Kidney epithelial cell (primary cell): ENCODE results near the gene C2CD4C. TPM values are rescaled to one million over a fixed set of nuclear protein-coding genes. Genes with fewer than 3 reads are reported as not detected.
"Not testable (repeated sequence)": the region's sequence is repeated elsewhere in the genome, so short reads cannot be mapped to it uniquely, and the experiment has no call there.

Source experiments
- DNase-seq: peaks from one replicate; pipeline ENCODE4 v3.0.0-alpha.2; 2010; ENCODE audit warnings: low read depth
- H3K27me3 ChIP-seq: 2 replicates; pipeline ENCODE4 v1.6.0; 2011; ENCODE audit warnings: low read length; ENCODE audit not compliant: control insufficient read depth, insufficient read depth
- H3K36me3 ChIP-seq: 2 replicates; pipeline ENCODE4 v1.5.1; 2011; ENCODE audit warnings: low read length; ENCODE audit not compliant: control insufficient read depth, insufficient read depth
- H3K4me3 ChIP-seq: 2 replicates; pipeline ENCODE4 v1.5.1; 2011; ENCODE audit warnings: low read depth, mild to moderate bottlenecking, control low read depth, low read length
- CTCF ChIP-seq: IDR thresholded peaks from 2 replicates; pipeline ENCODE4 v1.5.1; 2011; ENCODE audit warnings: mild to moderate bottlenecking, moderate library complexity, low read length, control low read depth, inconsistent platforms; ENCODE audit not compliant: insufficient read depth, poor library complexity, severe bottlenecking
- total RNA-seq: library from RNA; depleted of rRNA; stranded (reverse); fragments of >200 nt; gene quantifications from 2 replicates; pipeline ENCODE4 v1.2.3, GENCODE V29; 2015

The C2CD4C gene
- total RNA-seq, 1 donor from 2014 or later: not detected

DNA sequence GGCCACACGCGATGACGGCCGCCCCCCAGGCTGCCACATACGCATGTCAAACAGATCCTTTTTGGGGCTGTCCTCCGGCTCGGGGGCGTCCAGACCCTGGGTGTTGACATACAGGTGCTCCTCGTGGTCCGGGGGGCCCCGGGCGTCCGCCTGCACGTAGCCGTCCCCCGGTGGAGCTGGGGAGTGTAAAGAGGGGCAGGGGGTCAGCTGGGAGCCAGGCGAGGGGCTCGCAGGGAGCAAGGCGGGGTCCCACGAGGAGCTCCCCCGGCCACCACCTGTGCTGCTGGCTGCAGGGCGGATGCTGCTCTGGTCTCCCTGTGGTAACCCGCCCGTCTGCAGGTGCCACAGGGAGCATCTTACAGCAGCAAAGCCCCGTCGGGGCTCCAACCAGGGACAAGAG is 16.1 kb upstream of the C2CD4C start:
- no peak for TF ChIP-seq CTCF
- H3K4me3 ChIP-seq: no peak overlapping the region
- peaks cover 3% of the 10 kb centered on the region for H3K27me3 ChIP-seq
- H3K36me3 ChIP-seq: no peaks in the 10 kb centered on the region
- DNase-seq: no peak

GRCh38 chr19:424546-424945 is 15.6 kb upstream of the C2CD4C start:
- H3K27me3 ChIP-seq: peaks cover 5% of the 10 kb centered on the region
- H3K4me3 ChIP-seq: no peak overlapping the region
- H3K36me3 ChIP-seq: no peaks in the 10 kb centered on the region
- no peak for DNase-seq
- TF ChIP-seq CTCF: no peak

- H3K27me3 ChIP-seq: peaks cover 12% of the 10 kb centered on the region
- no peaks in the 10 kb centered on the region for H3K36me3 ChIP-seq
- TF ChIP-seq CTCF: no peak
- H3K4me3 ChIP-seq: no peak overlapping the region
- no peak for DNase-seq
Measured at GRCh38 chr19:423691-424466, 14.9 kb upstream of the C2CD4C start.

GRCh38 chr19:422917-423226 is 13.9 kb upstream of the C2CD4C start:
- not testable (repeated sequence) for DNase-seq, H3K36me3 ChIP-seq, H3K4me3 ChIP-seq
- H3K27me3 ChIP-seq: peaks cover 22% of the 10 kb centered on the region

GRCh38 chr19:422213-422916 is 13.4 kb upstream of the C2CD4C start:
- Histone ChIP-seq H3K36me3 (no peaks in the 10 kb centered on the region), H3K27me3 (peaks cover 27% of the 10 kb centered on the region), H3K4me3 (no peak overlapping the region)
- TF ChIP-seq CTCF: no peak
- no peak for DNase-seq

- H3K36me3 ChIP-seq: no peaks in the 10 kb centered on the region
- DNase-seq: no peak
- no peak for TF ChIP-seq CTCF
- no peak overlapping the region for H3K4me3 ChIP-seq
- peaks cover 35% of the 10 kb centered on the region for H3K27me3 ChIP-seq
Measured at GRCh38 chr19:419721-420515, 11.0 kb upstream of the C2CD4C start.
